Mesenchymal stem cell (in vitro differentiated cells and primary cell): ENCODE results near the gene TBXA2R.

Experiments used
- DNase-seq: peaks from one replicate; pipeline ENCODE4 v3.0.0-alpha.2; 2013
- H2AFZ ChIP-seq: one replicate; pipeline ENCODE4 v1.6.1; 2013; ENCODE audit warnings: low read depth, mild to moderate bottlenecking, control low read depth, inconsistent platforms, low read length, moderate library complexity
- H2AK5ac ChIP-seq: 2 replicates; pipeline ENCODE4 v1.6.1; 2013; ENCODE audit warnings: low read length, moderate library complexity, mild to moderate bottlenecking, inconsistent platforms; ENCODE audit not compliant: severe bottlenecking
- H2BK120ac ChIP-seq: one replicate; pipeline ENCODE4 v1.6.1; 2013; ENCODE audit warnings: low read depth, mild to moderate bottlenecking, inconsistent platforms, low read length, moderate library complexity
- H2BK12ac ChIP-seq, 2 experiments: one replicate each; pipeline ENCODE4 v1.6.1; 2013; ENCODE audit warnings: inconsistent platforms in 2 of 2, low read length in 2 of 2, mild to moderate bottlenecking in 2 of 2, moderate library complexity in 2 of 2, control low read depth in 1 of 2
- H2BK15ac ChIP-seq: one replicate; pipeline ENCODE4 v1.6.1; 2013; ENCODE audit warnings: mild to moderate bottlenecking, low read depth, inconsistent platforms; ENCODE audit not compliant: poor library complexity, severe bottlenecking
- H2BK5ac ChIP-seq: 2 replicates; pipeline ENCODE4 v1.6.1; 2013; ENCODE audit warnings: low read depth, mild to moderate bottlenecking, low read length, control low read depth, inconsistent platforms; ENCODE audit not compliant: poor library complexity, severe bottlenecking
- H3K14ac ChIP-seq, 2 experiments: one replicate each; pipeline ENCODE4 v1.6.1; 2013; ENCODE audit warnings: inconsistent platforms in 2 of 2, low read length in 2 of 2, control low read depth in 1 of 2, mild to moderate bottlenecking in 1 of 2, moderate library complexity in 1 of 2
- H3K18ac ChIP-seq, 2 experiments: one replicate each; pipeline ENCODE4 v1.6.1; 2013; ENCODE audit warnings: inconsistent platforms in 2 of 2, low read length in 2 of 2, control low read depth in 1 of 2, low read depth in 1 of 2, mild to moderate bottlenecking in 1 of 2
- H3K23ac ChIP-seq, 2 experiments: one replicate each; pipeline ENCODE4 v1.6.1; 2013; ENCODE audit warnings: inconsistent platforms in 2 of 2, low read length in 2 of 2, mild to moderate bottlenecking in 2 of 2, moderate library complexity in 2 of 2, control low read depth in 1 of 2
- H3K27ac ChIP-seq: 2 replicates; pipeline ENCODE4 v1.5.1; 2013; ENCODE audit warnings: mild to moderate bottlenecking, moderate library complexity, low read length, control low read depth, inconsistent platforms; ENCODE audit not compliant: poor library complexity, severe bottlenecking
- H3K27me3 ChIP-seq, 2 experiments: 2 replicates each; pipeline versions ENCODE4 v1.6.1 to v1.7.0; 2013; ENCODE audit warnings: low read length in 2 of 2, mild to moderate bottlenecking in 2 of 2, moderate library complexity in 2 of 2, control low read depth in 1 of 2, inconsistent platforms in 1 of 2; ENCODE audit not compliant: control insufficient read depth in 1 of 2, insufficient read depth in 1 of 2
- H3K36me3 ChIP-seq, 2 experiments: 2 replicates each; pipeline versions ENCODE4 v1.6.1 to v1.7.0; 2013; ENCODE audit warnings: low read length in 2 of 2, control low read depth in 1 of 2, inconsistent platforms in 1 of 2, low read depth in 1 of 2, mild to moderate bottlenecking in 1 of 2; ENCODE audit not compliant: insufficient read depth in 2 of 2, control insufficient read depth in 1 of 2
- H3K4ac ChIP-seq, 2 experiments: one replicate each; pipeline ENCODE4 v1.6.1; 2013; ENCODE audit warnings: inconsistent platforms in 2 of 2, low read length in 2 of 2, mild to moderate bottlenecking in 2 of 2, moderate library complexity in 2 of 2, control low read depth in 1 of 2, low read depth in 1 of 2
- H3K4me1 ChIP-seq: 2 replicates; pipeline ENCODE4 v1.6.1; 2013; ENCODE audit warnings: low read depth, low read length, control low read depth; ENCODE audit not compliant: control insufficient read depth, insufficient read depth
- H3K4me2 ChIP-seq: 2 replicates; pipeline ENCODE4 v1.6.1; 2013; ENCODE audit warnings: low read length, mild to moderate bottlenecking, inconsistent platforms; ENCODE audit not compliant: poor library complexity, severe bottlenecking
- H3K4me3 ChIP-seq, 2 experiments: 2 replicates each; pipeline versions ENCODE4 v1.5.1 to v1.7.0; 2013; ENCODE audit warnings: low read length in 2 of 2, mild to moderate bottlenecking in 2 of 2, control low read depth in 1 of 2, low read depth in 1 of 2; ENCODE audit not compliant: insufficient read depth in 1 of 2
- H3K79me1 ChIP-seq: replicated peaks from 2 replicates; pipeline ENCODE4 v1.6.1; 2013; ENCODE audit warnings: mild to moderate bottlenecking, control low read depth, low read length, inconsistent platforms; ENCODE audit not compliant: poor library complexity, severe bottlenecking
- H3K9ac ChIP-seq: 2 replicates; pipeline ENCODE4 v1.7.0; 2013; ENCODE audit warnings: mild to moderate bottlenecking, low read length, moderate library complexity
- H3K9me3 ChIP-seq: 2 replicates; pipeline ENCODE4 v1.7.0; 2013; ENCODE audit warnings: mild to moderate bottlenecking, low read length; ENCODE audit not compliant: control insufficient read depth
- H4K8ac ChIP-seq: one replicate; pipeline ENCODE4 v1.6.1; 2013; ENCODE audit warnings: inconsistent platforms, mild to moderate bottlenecking, low read length, moderate library complexity
- H4K91ac ChIP-seq: one replicate; pipeline ENCODE4 v1.6.1; 2013; ENCODE audit warnings: mild to moderate bottlenecking, low read length, inconsistent platforms
- WGBS: methylation state at CpG from one replicate; pipeline ENCODE4 v1.1.7; 2013; ENCODE audit warnings: mixed read lengths; 5-methylcytosine and 5-hydroxymethylcytosine counted together

Gene TBXA2R

GRCh38 chr19:3642987-3643673 lies 36.5 kb upstream of the TBXA2R start:
- H2AK5ac ChIP-seq = no peak overlapping the region
- H3K9ac ChIP-seq = no peak overlapping the region
- DNase-seq = peak; percentile 14
- H3K36me3 ChIP-seq = peaks cover 60 to 94% of the 10 kb centered on the region in 2 experiments
- no peak overlapping the region for H2BK5ac ChIP-seq
- no peak overlapping the region for H4K8ac ChIP-seq
- no peak overlapping the region for H3K18ac ChIP-seq
- H3K14ac ChIP-seq = no peak overlapping the region
- no peak overlapping the region for H3K27ac ChIP-seq
- 82% methylated on average over 34 of the region's 36 CpGs for WGBS
- H3K79me1 ChIP-seq = peaks cover 61% of the 10 kb centered on the region
- H3K9me3 ChIP-seq = no peaks in the 10 kb centered on the region
- no peak overlapping the region for H2AFZ ChIP-seq
- no peak overlapping the region for H4K91ac ChIP-seq
- no peak overlapping the region for H2BK15ac ChIP-seq
- H3K4me3 ChIP-seq = no peak overlapping the region
- peaks cover 5% of the 10 kb centered on the region for H3K4me1 ChIP-seq
- no peak overlapping the region for H2BK12ac ChIP-seq
- H2BK120ac ChIP-seq = no peak overlapping the region
- no peaks in the 10 kb centered on the region for H3K27me3 ChIP-seq
- no peak overlapping the region for H3K4me2 ChIP-seq
- no peak overlapping the region for H3K23ac ChIP-seq
- H3K4ac ChIP-seq = no peak overlapping the region

GRCh38 chr19:3642296-3642695 lies 35.6 kb upstream of the TBXA2R start:
- no peak overlapping the region for H4K8ac ChIP-seq
- no peaks in the 10 kb centered on the region for H3K9me3 ChIP-seq
- H3K4me3 ChIP-seq = no peak overlapping the region
- no peak for DNase-seq
- H3K27me3 ChIP-seq = no peaks in the 10 kb centered on the region
- no peak overlapping the region for H3K18ac ChIP-seq
- no peak overlapping the region for H3K27ac ChIP-seq
- no peak overlapping the region for H3K9ac ChIP-seq
- no peak overlapping the region for H2AFZ ChIP-seq
- H3K4ac ChIP-seq = no peak overlapping the region
- H2BK120ac ChIP-seq = no peak overlapping the region
- no peak overlapping the region for H2BK15ac ChIP-seq
- H2BK5ac ChIP-seq = no peak overlapping the region
- no peak overlapping the region for H4K91ac ChIP-seq
- H3K4me1 ChIP-seq = peaks cover 5% of the 10 kb centered on the region
- WGBS = 97% methylated on average over 14 of the region's 17 CpGs
- no peak overlapping the region for H3K4me2 ChIP-seq
- no peak overlapping the region for H2BK12ac ChIP-seq
- H3K23ac ChIP-seq = no peak overlapping the region
- peaks cover 60 to 94% of the 10 kb centered on the region in 2 experiments for H3K36me3 ChIP-seq
- H3K79me1 ChIP-seq = peaks cover 61% of the 10 kb centered on the region
- H2AK5ac ChIP-seq = no peak overlapping the region
- H3K14ac ChIP-seq = no peak overlapping the region

- Histone ChIP-seq H4K8ac (no peak overlapping the region), H3K4me3 (no peak overlapping the region), H2BK5ac (no peak overlapping the region), H3K4me2 (no peak overlapping the region), H2BK120ac (no peak overlapping the region), H3K27ac (no peak overlapping the region), H2AFZ (no peak overlapping the region), H3K14ac (no peak overlapping the region), H3K18ac (no peak overlapping the region), H4K91ac (no peak overlapping the region), H3K4ac (no peak overlapping the region), H3K4me1 (peaks cover 5% of the 10 kb centered on the region), H3K27me3 (no peaks in the 10 kb centered on the region), H3K23ac (no peak overlapping the region), H3K36me3 (peaks cover 63 to 94% of the 10 kb centered on the region in 2 experiments), H2AK5ac (no peak overlapping the region), H3K79me1 (peaks cover 62% of the 10 kb centered on the region), H3K9me3 (no peaks in the 10 kb centered on the region), H3K9ac (no peak overlapping the region), H2BK15ac (no peak overlapping the region), H2BK12ac (no peak overlapping the region)
- no peak for DNase-seq
- 96% methylated on average over 28 of the region's 28 CpGs for WGBS
These were observed 35.0 kb upstream of the TBXA2R start for GRCh38 chr19:3641515-3642269.

GRCh38 chr19:3639479-3639878 lies 32.8 kb upstream of the TBXA2R start:
- Histone ChIP-seq H3K4me1 (peaks cover 3% of the 10 kb centered on the region), H2BK120ac (no peak overlapping the region), H3K27ac (no peak overlapping the region), H3K79me1 (peaks cover 56% of the 10 kb centered on the region), H3K14ac (no peak overlapping the region), H3K36me3 (peaks cover 51 to 88% of the 10 kb centered on the region in 2 experiments), H2BK15ac (no peak overlapping the region), H4K8ac (no peak overlapping the region), H2AFZ (no peak overlapping the region), H3K9me3 (no peaks in the 10 kb centered on the region), H2BK5ac (no peak overlapping the region), H4K91ac (no peak overlapping the region), H3K4me2 (no peak overlapping the region), H3K4ac (no peak overlapping the region), H2BK12ac (no peak overlapping the region), H3K23ac (no peak overlapping the region), H3K4me3 (no peak overlapping the region), H3K27me3 (no peaks in the 10 kb centered on the region), H3K18ac (no peak overlapping the region), H3K9ac (no peak overlapping the region), H2AK5ac (no peak overlapping the region)
- WGBS = 98% methylated on average over 12 of the region's 13 CpGs
- no peak for DNase-seq
